ENCODE measurements around the gene CUEDC1. TPM values are rescaled to one million over a fixed set of nuclear protein-coding genes. Genes with fewer than 3 reads are reported as not detected.
A peak's percentile ranks its signal among the peaks of the same experiment; 100 is the strongest.

Gene CUEDC1
- total and polyA plus RNA-seq, 2 of the 4 experiments (the other 2 are of a cell fraction) = 4.1 to 21.2 TPM

GRCh38 chr17:57935833-57936807 is 19.1 kb downstream of the CUEDC1 start:
- H3K4me1 ChIP-seq (ENCODE audit: control insufficient read depth, insufficient read depth, low read length) = peaks cover 29% of the 10 kb centered on the region
- peak overlapping the region; percentile 89 for H2BK5ac ChIP-seq (ENCODE audit: low read depth, low read length, poor library complexity, severe bottlenecking)
- no peak for TF ChIP-seq ELK1 (IDR thresholded peaks at IDR 0.05; ENCODE audit: borderline replicate concordance, low read depth, low read length)
- TF ChIP-seq CEBPB (IDR thresholded peaks at IDR 0.05; ENCODE audit: low read depth, low read length) = peak; percentile 76
- peaks cover 27% of the 10 kb centered on the region for H3K9me1 ChIP-seq (ENCODE audit: insufficient read depth, low read length)
- H3K27me3 ChIP-seq (ENCODE audit: control insufficient read depth, insufficient read depth, low read length) = no peaks in the 10 kb centered on the region
- peak; percentile 55 for DNase-seq
- H3K27ac ChIP-seq (ENCODE audit: insufficient read depth, low read length) = peak overlapping the region; percentile 98
- peak overlapping the region; percentile 80 for H4K5ac ChIP-seq (ENCODE audit: low read depth, low read length)
- H3K9ac ChIP-seq (ENCODE audit: low read depth, low read length) = peak overlapping the region; percentile 79
- H3K23ac ChIP-seq (ENCODE audit: low read depth, low read length) = peak overlapping the region; percentile 92
- peaks cover 46% of the 10 kb centered on the region for H4K20me1 ChIP-seq (ENCODE audit: insufficient read depth, low read length)
- H3K9me3 ChIP-seq (ENCODE audit: control insufficient read depth, insufficient read depth, low read length) = no peaks in the 10 kb centered on the region
- no peaks in the 10 kb centered on the region for H3K36me3 ChIP-seq (ENCODE audit: control insufficient read depth, insufficient read depth, low read length)
- H2AK9ac ChIP-seq (replicated peaks; ENCODE audit: low read depth, low read length, poor library complexity) = peak overlapping the region; percentile 84
- intact Hi-C loops (cut with micrococcal nuclease) (loop anchor here (2.0 kb wide), 1 partner anchor 61 kb away; no protein-coding TSS in a partner anchor), in situ Hi-C loops (cut with MboI; ENCODE audit: low sequenced_read_pairs) (no loop called here), dilution Hi-C loops (cut with HindIII; ENCODE audit: low sequenced_read_pairs, unreplicated experiment) (no loop called here)
- BruUV-seq (replicated peaks) = no TSS peak
- ChIA-PET POLR2A (ENCODE audit: unreplicated experiment) (interaction anchor here (0.5 to 1.3 kb wide), 3 partner anchors 10 to 424 kb away, joined by 3 to 4 read pairs (median 3); no protein-coding TSS in a partner anchor), CTCF (no interaction called here)
- H3K18ac ChIP-seq (ENCODE audit: low read depth, low read length) = peak overlapping the region; percentile 92
- peak overlapping the region; percentile 68 for H3K4me2 ChIP-seq (ENCODE audit: low read depth, low read length)
- H2BK120ac ChIP-seq (ENCODE audit: low read depth, low read length) = peak overlapping the region; percentile 91
- H3K79me1 ChIP-seq (ENCODE audit: low read depth in 1 of 2, low read length in 2 of 2) = peaks cover 38 to 77% of the 10 kb centered on the region in 2 experiments
- peak overlapping the region; percentile 52 for H2AFZ ChIP-seq (replicated peaks; ENCODE audit: low read length, poor library complexity)
- H3K14ac ChIP-seq (replicated peaks; ENCODE audit: low read depth, low read length) = peak overlapping the region; percentile 94
- no peak overlapping the region for H3K4me3 ChIP-seq (ENCODE audit: insufficient read depth, low read depth, low read length)
- H3K56ac ChIP-seq (ENCODE audit: extremely low read depth, insufficient read depth, low read length) = peak overlapping the region; percentile 65; the same call in 1 of the 2 replicates
- H2BK20ac ChIP-seq (ENCODE audit: low read depth, low read length) = peak overlapping the region; percentile 83
- H4K8ac ChIP-seq (ENCODE audit: low read depth in 2 of 2, low read length in 2 of 2) = peak overlapping the region; percentile 86 to 89
- peak overlapping the region; percentile 97 for H3K4ac ChIP-seq (ENCODE audit: low read depth, low read length)
- peak overlapping the region; percentile 84 for H4K91ac ChIP-seq (ENCODE audit: insufficient read depth, low read depth, low read length)
- peak overlapping the region; percentile 98; the same call in 2 of the 3 replicates for H2BK15ac ChIP-seq (ENCODE audit: low read depth, low read length)
- peak overlapping the region; percentile 99 for H2AK5ac ChIP-seq (ENCODE audit: low read depth, low read length)
- ATAC-seq (ENCODE audit: low read depth) = peak; percentile 73
- WGBS, 2 experiments (ENCODE audit: extremely low coverage in 2 of 2, insufficient read length in 1 of 2) = 8% methylated on average over 2 of the region's 11 CpGs; no CpG with 5 or more reads in 1 of the 2 experiments

Measured in IMR-90 (cell line).